AG04450 (cell line): ENCODE measurements around the gene CD4. TPM values are rescaled to one million over a fixed set of nuclear protein-coding genes. Genes with fewer than 3 reads are reported as not detected.
A peak's percentile ranks its signal among the peaks of the same experiment; 100 is the strongest.

Source experiments
- CTCF ChIA-PET: fragments of 300-600, 350-600 bp; formaldehyde crosslinking; extraction: SDS; loops from one replicate; lab custom pipeline; 2022; ENCODE audit warnings: antibody characterized with exemption, inconsistent platforms; lab: Charles Lee
- POLR2A ChIA-PET: fragments of 350-600 bp; formaldehyde crosslinking; extraction: SDS; loops from one replicate; lab custom pipeline; 2021; ENCODE audit warnings: antibody characterized with exemption, inconsistent platforms; lab: Yijun Ruan, JAX
- DNase-seq: peaks from one replicate; pipeline ENCODE4 v3.0.0-alpha.2; 2011; ENCODE audit warnings: low read depth, low spot score
- H3K27ac ChIP-seq: one replicate; pipeline ENCODE4 v1.5.1; 2012; ENCODE audit warnings: low read depth, low read length, control low read depth
- H3K27me3 ChIP-seq: one replicate; pipeline ENCODE4 v1.6.0; 2012; ENCODE audit warnings: low read length; ENCODE audit not compliant: control insufficient read depth, insufficient read depth
- H3K4me3 ChIP-seq: 2 replicates; pipeline ENCODE4 v1.5.1; 2011; ENCODE audit warnings: mild to moderate bottlenecking, low read depth, low read length, control low read depth
- H3K9me3 ChIP-seq: 2 replicates; pipeline ENCODE4 v1.5.1; 2012; ENCODE audit warnings: low read length; ENCODE audit not compliant: control insufficient read depth, insufficient read depth
- CTCF ChIP-seq: IDR thresholded peaks from 2 replicates; pipeline ENCODE4 v1.5.1; 2011; ENCODE audit warnings: low read depth, low read length, control low read depth, inconsistent platforms
- polyA plus RNA-seq: library from polyadenylated mRNA; depleted of rRNA; stranded (reverse); fragments of >200 nt; gene quantifications from 2 replicates; pipeline ENCODE4 v1.2.3, GENCODE V29; 2011

The CD4 gene
- polyA plus RNA-seq, 1 experiment, result 24.9 TPM

- ChIA-PET POLR2A (interaction anchor here (0.5 to 4.2 kb wide), 25 partner anchors 11 to 1280 kb away, joined by 3 to 89 read pairs (median 6); partner anchors contain the start of genes CD4, CDCA3, COPS7A and GPR162), CTCF (interaction anchor here (0.5 to 5.7 kb wide), 34 partner anchors 9 to 198 kb away, joined by 3 to 165 read pairs (median 8); partner anchors contain the start of genes CD4, COPS7A, GPR162 and LAG3)
- peak overlapping the region; percentile 98 for H3K27ac ChIP-seq
- DNase-seq, result no peak
- H3K4me3 ChIP-seq, result peak overlapping the region; percentile 87
- no peaks in the 10 kb centered on the region; the same call in 1 of the 2 replicates for H3K9me3 ChIP-seq
- peak; percentile 62 for TF ChIP-seq CTCF
- no peaks in the 10 kb centered on the region for H3K27me3 ChIP-seq
Observed at GRCh38 chr12:6752167-6752920, 37.0 kb upstream of the CD4 start.

- POLR2A ChIA-PET, result interaction anchor here (0.5 to 4.2 kb wide), 27 partner anchors 11 to 1279 kb away, joined by 3 to 89 read pairs (median 6); partner anchors contain the start of genes CD4, CDCA3, COPS7A and GAPDH
- no peaks in the 10 kb centered on the region for H3K27me3 ChIP-seq
- H3K9me3 ChIP-seq, result no peaks in the 10 kb centered on the region; the same call in 1 of the 2 replicates
- no peak for TF ChIP-seq CTCF
- peak within 1 kb of the TSS; percentile 87 for H3K4me3 ChIP-seq
- CTCF ChIA-PET, result interaction anchor here (0.5 to 5.7 kb wide), 40 partner anchors 9 to 262 kb away, joined by 3 to 165 read pairs (median 8); partner anchors contain the start of genes CD4, COPS7A, GNB3 and GPR162
- peak within 1 kb of the TSS; percentile 98 for H3K27ac ChIP-seq
- peak; percentile 98 for DNase-seq
Observed at GRCh38 chr12:6752921-6753771, 36.2 kb upstream of the CD4 start, which contains the start of gene MLF2. Gene MLF2, minus strand, starts transcription at chr12:6753141. Its CDS starts 807 bp downstream, at chr12:6752334.

- CTCF ChIA-PET, result interaction anchor here (0.6 to 5.7 kb wide), 34 partner anchors 9 to 200 kb away, joined by 3 to 165 read pairs (median 8); partner anchors contain the start of genes CD4, CDCA3, COPS7A and GNB3
- Histone ChIP-seq H3K27ac (no peak overlapping the region), H3K9me3 (no peaks in the 10 kb centered on the region; the same call in 1 of the 2 replicates), H3K4me3 (no peak overlapping the region), H3K27me3 (no peaks in the 10 kb centered on the region)
- POLR2A ChIA-PET, result interaction anchor here (1.1 to 4.2 kb wide), 17 partner anchors 10 to 220 kb away, joined by 3 to 89 read pairs (median 8); partner anchors contain the start of genes CD4, CDCA3, COPS7A and GAPDH
- TF ChIP-seq CTCF, result peak; percentile 97
- DNase-seq, result no peak
Observed at GRCh38 chr12:6753772-6754356, 35.5 kb upstream of the CD4 start.

GRCh38 chr12:6754411-6754810 is 34.9 kb upstream of the CD4 start:
- ChIA-PET POLR2A (interaction anchor here (1.2 to 4.2 kb wide), 11 partner anchors 9 to 118 kb away, joined by 3 to 89 read pairs (median 11); partner anchors contain the start of genes COPS7A, P3H3, PTMS and SPSB2), CTCF (interaction anchor here (0.6 to 5.7 kb wide), 28 partner anchors 8 to 185 kb away, joined by 3 to 165 read pairs (median 12); partner anchors contain the start of genes CD4, CDCA3, COPS7A and GNB3)
- Histone ChIP-seq H3K27me3 (no peaks in the 10 kb centered on the region), H3K27ac (no peak overlapping the region), H3K9me3 (no peaks in the 10 kb centered on the region; the same call in 1 of the 2 replicates), H3K4me3 (no peak overlapping the region)
- DNase-seq, result no peak
- TF ChIP-seq CTCF, result no peak
